C4-2B (cell line): ENCODE measurements around the gene ATL3.
A peak's percentile ranks its signal among the peaks of the same experiment; 100 is the strongest.
"Not testable (repeated sequence)": the region's sequence is repeated elsewhere in the genome, so short reads cannot be mapped to it uniquely, and the experiment has no call there.

Experiments
- H3K27ac ChIP-seq: fragments of 450-650 bp; 2 replicates; pipeline ENCODE4 v1.5.1; 2017
- ZFX ChIP-seq: fragments of 450-650 bp; IDR thresholded peaks from 2 replicates; pipeline ENCODE4 v1.6.1; 2017
- TF ChIP-seq, protein P1 (sequence below): fragments of 450-650 bp; conservative IDR thresholded peaks from 2 replicates; pipeline ENCODE4 v1.5.1; 2017; ENCODE audit warnings: mild to moderate bottlenecking

ATL3 gene

DNA sequence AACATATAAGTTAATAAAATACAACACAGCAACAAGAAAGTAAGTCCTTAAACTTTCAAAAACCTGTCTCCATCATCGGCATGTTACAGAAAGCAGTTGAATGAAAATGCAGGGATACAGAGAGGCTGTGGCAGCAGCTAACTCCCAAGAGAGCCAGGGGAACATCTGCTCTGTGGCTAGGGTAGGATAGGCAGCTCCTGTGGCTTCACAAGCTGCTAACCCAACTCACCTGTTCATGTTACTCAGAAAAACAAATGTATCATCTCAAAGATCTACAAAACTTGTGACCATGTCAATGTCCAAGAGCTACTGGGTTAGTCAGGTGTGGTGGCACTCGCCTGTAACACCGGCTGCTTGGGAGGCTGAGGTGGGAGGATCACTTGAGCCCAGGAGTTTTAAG, 41.8 kb downstream of the ATL3 start:
- TF ChIP-seq, protein P1, sequence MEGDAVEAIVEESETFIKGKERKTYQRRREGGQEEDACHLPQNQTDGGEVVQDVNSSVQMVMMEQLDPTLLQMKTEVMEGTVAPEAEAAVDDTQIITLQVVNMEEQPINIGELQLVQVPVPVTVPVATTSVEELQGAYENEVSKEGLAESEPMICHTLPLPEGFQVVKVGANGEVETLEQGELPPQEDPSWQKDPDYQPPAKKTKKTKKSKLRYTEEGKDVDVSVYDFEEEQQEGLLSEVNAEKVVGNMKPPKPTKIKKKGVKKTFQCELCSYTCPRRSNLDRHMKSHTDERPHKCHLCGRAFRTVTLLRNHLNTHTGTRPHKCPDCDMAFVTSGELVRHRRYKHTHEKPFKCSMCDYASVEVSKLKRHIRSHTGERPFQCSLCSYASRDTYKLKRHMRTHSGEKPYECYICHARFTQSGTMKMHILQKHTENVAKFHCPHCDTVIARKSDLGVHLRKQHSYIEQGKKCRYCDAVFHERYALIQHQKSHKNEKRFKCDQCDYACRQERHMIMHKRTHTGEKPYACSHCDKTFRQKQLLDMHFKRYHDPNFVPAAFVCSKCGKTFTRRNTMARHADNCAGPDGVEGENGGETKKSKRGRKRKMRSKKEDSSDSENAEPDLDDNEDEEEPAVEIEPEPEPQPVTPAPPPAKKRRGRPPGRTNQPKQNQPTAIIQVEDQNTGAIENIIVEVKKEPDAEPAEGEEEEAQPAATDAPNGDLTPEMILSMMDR = no peak
- no peak for TF ChIP-seq ZFX
- H3K27ac ChIP-seq = no peak overlapping the region

DNA sequence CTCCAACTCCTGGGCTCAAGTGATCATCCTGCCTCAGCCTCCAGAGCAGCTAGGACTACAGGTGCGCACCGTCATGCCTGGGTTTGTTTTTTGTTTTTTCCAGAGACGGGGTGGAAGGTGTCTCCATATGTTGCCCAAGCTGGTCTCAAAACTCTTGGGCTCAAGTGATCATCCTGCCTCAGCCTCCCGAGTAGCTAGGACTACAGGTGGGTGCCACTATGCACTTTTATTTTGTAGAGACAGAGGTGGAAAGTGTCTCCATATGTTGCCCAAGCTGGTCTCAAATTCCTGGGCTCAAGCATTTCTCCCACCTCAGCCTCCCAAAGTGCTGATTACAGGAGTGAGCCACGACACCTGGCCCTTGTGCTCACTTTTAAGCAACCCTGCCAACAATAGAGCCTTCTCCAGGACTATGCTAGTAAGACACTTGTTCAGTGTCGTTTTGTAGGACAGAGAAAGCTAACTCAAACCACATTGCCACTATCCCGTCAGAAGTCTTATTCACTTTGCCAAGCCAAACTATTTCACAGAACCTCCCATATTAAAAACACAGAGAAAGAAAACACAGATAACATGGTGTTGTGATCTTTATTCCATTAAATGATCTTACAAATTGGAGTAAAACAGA, 47.5 kb downstream of the ATL3 start:
- no peak overlapping the region for H3K27ac ChIP-seq
- TF ChIP-seq ZFX = no peak
- TF ChIP-seq, protein P1 = no peak

DNA sequence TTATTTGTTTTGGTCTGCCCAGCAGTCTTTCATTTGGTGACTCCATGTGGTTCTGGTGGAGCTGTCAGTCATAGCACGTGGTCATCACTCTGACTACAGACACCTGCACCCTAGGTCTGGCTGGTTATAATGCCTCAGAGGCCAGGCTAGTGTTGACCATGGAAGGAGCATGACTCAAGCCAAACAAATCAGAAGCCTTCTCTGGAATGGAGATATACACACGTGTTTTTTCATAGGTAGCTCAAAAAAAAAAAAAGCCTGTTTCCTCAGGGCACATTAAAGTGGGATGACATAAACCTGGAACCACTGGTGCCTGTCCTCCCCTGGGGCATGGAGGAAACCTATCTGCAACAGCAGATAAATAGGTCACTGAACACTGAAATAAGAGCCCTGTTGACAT, 48.9 kb downstream of the ATL3 start:
- TF ChIP-seq, protein P1 = no peak
- TF ChIP-seq ZFX = no peak
- H3K27ac ChIP-seq = no peak overlapping the region; the same call in 1 of the 2 replicates

DNA sequence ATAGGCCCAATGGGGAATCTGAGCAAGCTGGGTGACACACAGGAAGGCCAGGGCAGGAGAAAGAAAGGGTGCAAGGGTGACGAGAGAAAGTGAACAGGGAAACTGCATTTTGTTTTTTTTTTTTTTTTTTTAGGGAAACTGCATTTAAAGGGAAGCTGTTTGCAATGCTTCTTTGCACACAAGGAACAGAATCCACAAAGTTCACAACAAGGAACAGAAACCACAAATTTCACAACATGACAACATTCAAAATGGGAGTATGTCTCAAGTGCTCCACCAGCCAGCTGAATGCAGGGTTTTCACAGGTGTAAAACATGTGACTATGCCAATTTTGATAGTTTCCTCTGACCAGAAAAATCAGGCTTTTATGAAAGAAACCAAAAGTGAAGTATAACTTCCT, 50.1 kb downstream of the ATL3 start:
- H3K27ac ChIP-seq = no peak overlapping the region

DNA sequence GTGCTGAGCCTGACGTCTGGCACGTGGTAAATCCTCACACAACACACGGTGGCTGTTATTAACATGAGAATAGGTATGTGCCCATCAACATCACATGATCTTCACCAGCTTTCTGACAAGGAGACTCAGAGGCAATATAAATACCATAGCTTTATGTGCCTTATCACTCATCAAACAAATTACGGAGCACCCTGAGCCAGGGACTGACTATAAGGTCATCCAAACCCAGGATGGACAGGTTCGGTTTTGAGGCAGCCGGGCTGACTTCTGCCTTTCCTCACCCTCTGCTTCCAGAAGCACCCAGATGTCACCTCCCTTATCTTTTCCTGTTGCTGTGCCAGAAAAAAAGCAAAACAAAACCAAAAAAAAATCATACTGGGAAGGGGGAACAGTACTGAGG, 51.2 kb downstream of the ATL3 start:
- no peak overlapping the region for H3K27ac ChIP-seq
- TF ChIP-seq, protein P1 = no peak
- no peak for TF ChIP-seq ZFX

More for the DNA sequence above, 50.1 kb downstream of the ATL3 start:
- TF ChIP-seq ZFX = no peak
- TF ChIP-seq, protein P1 = no peak

DNA sequence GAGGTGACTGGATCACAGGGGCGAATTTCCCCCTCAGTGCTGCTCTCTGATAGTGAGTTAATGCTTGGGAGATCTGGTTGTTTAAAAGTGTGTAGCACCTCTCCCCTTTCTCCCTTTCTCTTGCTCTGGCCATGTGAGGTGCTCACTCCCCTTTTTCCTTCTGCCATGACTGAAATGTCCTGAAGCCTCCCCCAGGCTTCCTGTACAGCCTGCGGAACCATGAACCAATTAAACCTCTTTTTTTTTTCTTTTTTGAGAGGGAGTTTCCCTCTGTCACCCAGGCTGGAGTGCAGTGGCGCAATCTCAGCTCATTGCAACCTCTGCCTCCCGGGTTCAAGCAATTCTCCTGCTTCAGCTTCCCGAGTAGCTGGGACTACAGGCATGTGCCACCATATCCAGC, 53.5 kb downstream of the ATL3 start:
- H3K27ac ChIP-seq = not testable (repeated sequence)

DNA sequence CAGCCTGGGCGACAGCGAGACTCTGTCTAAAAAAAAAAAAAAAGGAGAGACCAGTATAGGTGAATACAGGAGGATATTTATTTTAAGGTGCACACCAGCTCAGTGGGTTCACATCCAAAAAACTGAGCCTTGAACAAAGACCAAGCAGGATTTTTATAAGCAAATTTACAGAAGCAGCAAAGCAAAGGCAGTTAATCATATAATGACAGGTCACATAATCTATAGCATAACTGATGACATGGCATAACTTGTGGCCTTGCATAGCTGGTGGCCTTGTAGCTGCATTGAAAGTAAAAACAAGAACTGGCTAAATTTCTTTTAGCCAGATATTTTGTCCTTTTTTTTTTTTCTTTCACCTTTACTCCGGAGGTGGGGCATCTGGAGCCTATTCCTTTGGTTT, 54.2 kb downstream of the ATL3 start:
- TF ChIP-seq, protein P1 = no peak
- TF ChIP-seq ZFX = no peak

DNA sequence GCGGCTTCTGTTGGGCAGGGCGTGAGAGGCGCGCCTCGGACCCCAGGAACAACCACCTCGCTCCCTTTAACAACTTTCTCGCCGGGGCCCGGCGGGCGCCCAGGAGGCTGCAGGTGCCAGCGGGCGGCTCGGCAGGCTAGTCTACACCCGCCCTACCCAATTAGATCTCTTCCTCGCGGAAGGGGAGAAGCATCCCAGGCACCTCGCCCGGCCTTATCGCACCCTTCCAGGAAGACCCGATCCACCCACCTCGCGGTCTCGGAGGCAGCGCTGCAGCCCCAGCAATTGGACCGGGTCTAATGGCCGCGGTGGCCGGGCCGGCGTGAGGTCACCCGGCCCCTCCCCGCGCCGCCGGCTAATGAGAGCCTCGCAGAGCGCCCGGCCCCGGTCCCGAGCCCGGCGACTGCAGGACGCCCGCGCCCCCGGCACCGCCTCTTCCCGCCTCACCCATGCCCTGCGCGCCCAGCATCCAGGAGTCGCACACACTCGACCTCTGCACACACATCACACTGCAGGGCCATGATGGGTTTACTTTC, 57.0 kb downstream of the ATL3 start, which contains the start of gene PLAAT3:
TSS of gene PLAAT3 (minus strand) at position 298 of the 536 bp plus-strand sequence. CDS start 419 bp downstream, outside the sequence.
- H3K27ac ChIP-seq = peak within 1 kb of the TSS; percentile 9; the same call in 1 of the 2 replicates
- no peak for TF ChIP-seq ZFX
- TF ChIP-seq, protein P1 = no peak

More for the DNA sequence above, 54.2 kb downstream of the ATL3 start:
- no peak overlapping the region for H3K27ac ChIP-seq
